Esophagus mucosa (tissue), 1 donor: Measurements from ENCODE around the gene DCAF6. TPM values are rescaled to one million over a fixed set of nuclear protein-coding genes. Genes with fewer than 3 reads are reported as not detected.
"Not testable (repeated sequence)": the region's sequence is repeated elsewhere in the genome, so short reads cannot be mapped to it uniquely, and the experiment has no call there.

Experiments used
- ATAC-seq: fragments of 200-7000 bp; cut with Tn5 transposase; one replicate; pipeline ENCODE4 v1.9.1; 2020
- total RNA-seq: library from RNA; stranded (reverse); gene quantifications from one replicate; pipeline ENCODE4 v1.2.4, GENCODE V29; 2023
- donor health status: DM: yes; HTN: yes; CAD: no.

Gene DCAF6
- total RNA-seq, 1 donor from 2014 or later: 32.4 TPM

- no peak for ATAC-seq
Measured at GRCh38 chr1:167924543-167925231, 11.8 kb upstream of the DCAF6 start.

- ATAC-seq: no peak
Measured at GRCh38 chr1:167926486-167926997, 9.9 kb upstream of the DCAF6 start.

- ATAC-seq: no peak
Measured at GRCh38 chr1:167927046-167927754, 9.3 kb upstream of the DCAF6 start.

GRCh38 chr1:167928457-167928852, 8.0 kb upstream of the DCAF6 start:
- no peak for ATAC-seq

- not testable (repeated sequence) for ATAC-seq
Measured at GRCh38 chr1:167928919-167929318, 7.6 kb upstream of the DCAF6 start.

GRCh38 chr1:167929725-167930124, 6.8 kb upstream of the DCAF6 start:
- no peak for ATAC-seq

GRCh38 chr1:167933788-167934187, 2.7 kb upstream of the DCAF6 start:
- ATAC-seq: no peak

- ATAC-seq: no peak
Measured at GRCh38 chr1:167934426-167935215, 1.9 kb upstream of the DCAF6 start.

- peak; percentile 17 for ATAC-seq
Measured at GRCh38 chr1:167935216-167936067, 1.0 kb upstream of the DCAF6 start.

GRCh38 chr1:167936930-167937708, 636 bp downstream of the DCAF6 start, which contains the start of gene MPC2:
TSS of gene MPC2 (minus strand) at chr1:167937072. CDS start at chr1:167935841, 1,231 bp downstream.
- ATAC-seq: no peak

- ATAC-seq: no peak
Measured at GRCh38 chr1:167937709-167938010, 1.2 kb downstream of the DCAF6 start.

GRCh38 chr1:167938080-167938636, 1.7 kb downstream of the DCAF6 start:
- ATAC-seq: no peak

GRCh38 chr1:167940264-167940663, 3.8 kb downstream of the DCAF6 start:
- ATAC-seq: no peak

- peak; percentile 61 for ATAC-seq
Measured at GRCh38 chr1:167943541-167943940, 7.1 kb downstream of the DCAF6 start.

- ATAC-seq: no peak
Measured at GRCh38 chr1:167947733-167948132, 11.2 kb downstream of the DCAF6 start.

- ATAC-seq: no peak
Measured at GRCh38 chr1:167949785-167950184, 13.3 kb downstream of the DCAF6 start.

- ATAC-seq: no peak
Measured at GRCh38 chr1:167950569-167950968, 14.1 kb downstream of the DCAF6 start.

GRCh38 chr1:167955915-167956314, 19.4 kb downstream of the DCAF6 start:
- no peak for ATAC-seq

GRCh38 chr1:167957710-167958109, 21.2 kb downstream of the DCAF6 start:
- ATAC-seq: no peak

GRCh38 chr1:167964646-167965045, 28.2 kb downstream of the DCAF6 start:
- no peak for ATAC-seq

GRCh38 chr1:167966050-167966449, 29.6 kb downstream of the DCAF6 start:
- no peak for ATAC-seq
